Activated CD8-positive, alpha-beta memory T cell treated with anti-CD3 and anti-CD28 coated beads, Interleukin-2, amount 50 U/mL, for 1 hour (primary cell): ENCODE measurements around the gene FES.

Experiments used
- DNase-seq: peaks from one replicate; pipeline ENCODE4 v3.0.0-alpha.2; 2020; ENCODE audit errors: extremely low read depth

The FES gene

DNA sequence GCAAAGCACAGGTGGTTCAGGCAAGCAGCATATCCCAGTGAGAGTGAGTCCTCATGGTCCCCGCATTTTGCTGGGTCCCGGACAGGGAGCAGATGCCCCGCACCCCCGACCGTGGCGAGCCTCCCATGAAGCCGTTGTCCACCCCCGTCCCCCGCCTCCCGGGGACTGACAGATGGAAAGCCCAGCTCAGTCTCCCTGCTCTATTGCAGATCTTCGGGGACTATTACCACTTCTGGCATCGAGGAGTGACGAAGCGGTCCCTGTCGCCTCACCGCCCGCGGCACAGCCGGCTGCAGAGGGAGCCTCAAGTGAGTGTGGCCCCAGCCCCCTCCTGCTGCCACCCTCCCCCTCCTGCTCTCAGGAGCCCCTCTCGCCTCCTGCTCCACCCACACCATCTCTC lies 8.3 kb upstream of the FES start:
- DNase-seq: no peak

GRCh38 chr15:90876512-90877170 lies 7.7 kb upstream of the FES start:
- DNase-seq: no peak

GRCh38 chr15:90877315-90877714 lies 7.0 kb upstream of the FES start:
- no peak for DNase-seq

DNA sequence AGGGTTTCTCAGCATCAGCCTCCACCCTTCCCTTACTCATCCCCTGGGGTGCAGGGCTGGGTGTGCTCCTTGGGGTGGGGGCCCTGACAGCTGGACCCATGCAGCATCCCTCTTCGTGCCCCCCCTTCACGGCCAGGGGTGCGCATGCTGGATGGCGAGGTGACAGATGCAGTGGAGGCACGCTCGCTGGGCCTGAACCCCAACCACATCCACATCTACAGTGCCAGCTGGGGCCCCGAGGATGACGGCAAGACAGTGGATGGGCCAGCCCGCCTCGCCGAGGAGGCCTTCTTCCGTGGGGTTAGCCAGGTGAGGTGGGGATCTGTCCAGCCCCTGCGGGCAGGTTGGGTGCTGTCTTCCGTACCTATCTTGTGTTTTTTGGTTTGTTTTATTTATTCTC lies 6.3 kb upstream of the FES start:
- no peak for DNase-seq

GRCh38 chr15:90878660-90879059 lies 5.6 kb upstream of the FES start:
- no peak for DNase-seq

GRCh38 chr15:90879730-90880366 lies 4.5 kb upstream of the FES start:
- no peak for DNase-seq

GRCh38 chr15:90880381-90881145 lies 3.7 kb upstream of the FES start:
- no peak for DNase-seq

DNA sequence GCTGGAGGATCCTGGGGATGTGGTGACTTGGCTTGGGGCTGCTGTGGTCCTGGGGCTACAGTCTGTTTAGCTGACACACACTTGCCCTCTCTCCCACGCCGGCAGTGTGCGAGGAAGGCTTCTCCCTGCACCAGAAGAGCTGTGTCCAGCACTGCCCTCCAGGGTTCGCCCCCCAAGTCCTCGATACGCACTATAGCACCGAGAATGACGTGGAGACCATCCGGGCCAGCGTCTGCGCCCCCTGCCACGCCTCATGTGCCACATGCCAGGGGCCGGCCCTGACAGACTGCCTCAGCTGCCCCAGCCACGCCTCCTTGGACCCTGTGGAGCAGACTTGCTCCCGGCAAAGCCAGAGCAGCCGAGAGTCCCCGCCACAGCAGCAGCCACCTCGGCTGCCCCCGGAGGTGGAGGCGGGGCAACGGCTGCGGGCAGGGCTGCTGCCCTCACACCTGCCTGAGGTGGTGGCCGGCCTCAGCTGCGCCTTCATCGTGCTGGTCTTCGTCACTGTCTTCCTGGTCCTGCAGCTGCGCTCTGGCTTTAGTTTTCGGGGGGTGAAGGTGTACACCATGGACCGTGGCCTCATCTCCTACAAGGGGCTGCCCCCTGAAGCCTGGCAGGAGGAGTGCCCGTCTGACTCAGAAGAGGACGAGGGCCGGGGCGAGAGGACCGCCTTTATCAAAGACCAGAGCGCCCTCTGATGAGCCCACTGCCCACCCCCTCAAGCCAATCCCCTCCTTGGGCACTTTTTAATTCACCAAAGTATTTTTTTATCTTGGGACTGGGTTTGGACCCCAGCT lies 2.9 kb upstream of the FES start:
- no peak for DNase-seq

DNA sequence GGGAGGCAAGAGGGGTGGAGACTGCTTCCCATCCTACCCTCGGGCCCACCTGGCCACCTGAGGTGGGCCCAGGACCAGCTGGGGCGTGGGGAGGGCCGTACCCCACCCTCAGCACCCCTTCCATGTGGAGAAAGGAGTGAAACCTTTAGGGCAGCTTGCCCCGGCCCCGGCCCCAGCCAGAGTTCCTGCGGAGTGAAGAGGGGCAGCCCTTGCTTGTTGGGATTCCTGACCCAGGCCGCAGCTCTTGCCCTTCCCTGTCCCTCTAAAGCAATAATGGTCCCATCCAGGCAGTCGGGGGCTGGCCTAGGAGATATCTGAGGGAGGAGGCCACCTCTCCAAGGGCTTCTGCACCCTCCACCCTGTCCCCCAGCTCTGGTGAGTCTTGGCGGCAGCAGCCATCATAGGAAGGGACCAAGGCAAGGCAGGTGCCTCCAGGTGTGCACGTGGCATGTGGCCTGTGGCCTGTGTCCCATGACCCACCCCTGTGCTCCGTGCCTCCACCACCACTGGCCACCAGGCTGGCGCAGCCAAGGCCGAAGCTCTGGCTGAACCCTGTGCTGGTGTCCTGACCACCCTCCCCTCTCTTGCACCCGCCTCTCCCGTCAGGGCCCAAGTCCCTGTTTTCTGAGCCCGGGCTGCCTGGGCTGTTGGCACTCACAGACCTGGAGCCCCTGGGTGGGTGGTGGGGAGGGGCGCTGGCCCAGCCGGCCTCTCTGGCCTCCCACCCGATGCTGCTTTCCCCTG lies 2.2 kb upstream of the FES start:
- DNase-seq: no peak

- DNase-seq: no peak
Observed at GRCh38 chr15:90882781-90883525, 1.4 kb upstream of the FES start.

DNA sequence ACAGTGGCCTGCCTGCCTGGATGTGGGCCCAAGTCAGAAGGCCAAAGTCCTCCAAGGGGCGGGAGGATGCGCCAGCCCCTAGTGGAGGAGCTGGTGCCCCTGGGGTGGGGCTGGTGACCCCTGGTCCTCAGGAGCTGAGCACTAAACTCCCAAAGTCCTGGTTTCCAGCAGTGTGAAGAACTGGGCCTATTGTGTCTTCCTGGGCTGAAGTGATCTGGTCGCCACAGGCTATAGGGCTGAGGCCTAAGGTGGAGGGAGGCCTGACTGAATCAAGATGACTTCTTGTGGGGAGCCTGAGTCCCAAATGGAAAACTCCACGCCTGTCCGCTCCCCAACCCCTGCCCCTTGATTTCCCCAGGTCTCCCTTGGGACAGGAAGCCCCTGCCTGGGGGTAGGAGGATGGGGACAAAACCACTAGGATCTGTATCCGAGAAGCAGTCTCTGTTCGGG lies 753 bp upstream of the FES start:
- no peak for DNase-seq

DNA sequence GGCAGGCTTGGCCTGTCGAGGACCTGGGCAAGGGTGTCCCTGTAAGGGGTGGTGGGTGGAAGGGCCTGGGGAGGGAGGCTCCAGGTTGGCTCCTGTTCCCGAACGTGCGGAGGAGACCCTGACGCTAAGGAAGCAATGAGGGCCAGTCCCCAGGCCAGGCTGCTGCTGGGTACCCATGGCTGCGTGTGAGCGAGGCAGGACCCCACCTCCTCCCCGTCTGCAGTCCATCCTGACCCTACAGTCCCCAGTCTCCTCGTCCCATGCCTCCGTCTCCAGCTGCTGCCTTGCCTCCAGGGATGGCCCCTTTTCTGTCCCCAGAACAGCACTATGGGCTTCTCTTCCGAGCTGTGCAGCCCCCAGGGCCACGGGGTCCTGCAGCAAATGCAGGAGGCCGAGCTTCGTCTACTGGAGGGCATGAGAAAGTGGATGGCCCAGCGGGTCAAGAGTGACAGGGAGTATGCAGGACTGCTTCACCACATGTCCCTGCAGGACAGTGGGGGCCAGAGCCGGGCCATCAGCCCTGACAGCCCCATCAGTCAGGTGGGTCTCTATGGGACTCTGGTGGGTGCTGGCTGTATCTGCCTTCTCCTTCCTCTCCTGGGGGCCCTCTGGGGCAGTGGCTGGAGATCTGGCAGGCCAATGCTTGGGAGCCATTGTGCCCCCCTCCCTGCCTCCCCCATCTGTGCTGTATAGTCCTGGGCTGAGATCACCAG lies 571 bp downstream of the FES start:
- DNase-seq: no peak

DNA sequence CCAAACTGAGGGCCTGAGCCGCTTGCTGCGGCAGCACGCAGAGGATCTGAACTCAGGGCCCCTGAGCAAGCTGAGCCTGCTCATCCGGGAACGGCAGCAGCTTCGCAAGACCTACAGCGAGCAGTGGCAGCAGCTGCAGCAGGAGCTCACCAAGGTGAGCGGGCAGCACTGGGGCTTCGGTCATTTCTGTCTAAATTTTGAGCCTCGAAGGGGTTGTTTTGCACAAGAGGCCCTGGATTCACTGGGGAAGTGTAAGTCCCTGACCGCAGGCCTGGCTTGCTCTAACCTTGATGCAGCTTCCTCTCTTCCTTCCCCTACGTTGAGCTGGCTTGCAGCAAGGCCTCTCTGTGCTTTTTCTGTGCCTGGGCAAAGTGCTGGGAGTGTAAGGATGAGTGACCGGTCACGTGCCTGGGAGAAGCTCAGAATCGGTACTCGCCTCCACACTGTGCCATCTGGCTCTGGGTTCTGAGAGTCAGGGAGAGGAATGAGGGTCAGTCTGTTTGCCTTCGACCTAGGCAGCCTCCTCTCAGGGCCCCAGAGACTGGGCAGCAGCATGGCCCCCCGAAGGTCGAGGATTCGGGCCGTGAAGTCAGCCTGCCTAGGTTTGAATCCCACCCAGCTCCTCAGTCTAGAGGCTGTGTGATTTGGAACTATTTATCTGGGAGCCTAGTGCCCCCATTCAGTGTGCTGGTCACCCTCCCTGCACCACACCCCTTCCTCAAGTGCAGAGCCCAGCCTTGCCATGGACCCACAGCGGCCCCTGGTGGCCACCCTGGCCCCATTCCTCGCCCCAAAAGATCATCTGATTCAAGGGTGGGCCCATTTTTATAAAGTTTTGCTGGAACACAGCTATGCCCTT lies 1.4 kb downstream of the FES start:
- no peak for DNase-seq

- no peak for DNase-seq
Observed at GRCh38 chr15:90886291-90886614, 1.9 kb downstream of the FES start.

DNA sequence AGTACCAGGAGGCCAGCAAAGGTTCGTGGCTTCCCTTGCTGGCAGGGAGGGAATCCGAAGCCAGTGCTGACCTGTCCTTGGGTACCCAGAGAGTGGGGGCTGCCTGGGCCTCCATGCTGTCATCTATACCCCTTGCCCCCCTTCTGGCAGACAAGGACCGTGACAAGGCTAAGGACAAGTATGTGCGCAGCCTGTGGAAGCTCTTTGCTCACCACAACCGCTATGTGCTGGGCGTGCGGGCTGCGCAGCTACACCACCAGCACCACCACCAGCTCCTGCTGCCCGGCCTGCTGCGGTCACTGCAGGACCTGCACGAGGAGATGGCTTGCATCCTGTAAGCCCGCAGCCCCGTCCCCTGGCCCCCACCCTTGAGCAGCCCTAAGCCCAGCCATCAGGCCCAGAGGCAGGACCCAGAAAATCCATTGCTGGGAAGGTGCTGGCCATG lies 2.8 kb downstream of the FES start:
- DNase-seq: no peak

GRCh38 chr15:90889313-90889730 lies 5.0 kb downstream of the FES start:
- no peak for DNase-seq

GRCh38 chr15:90889736-90890456 lies 5.6 kb downstream of the FES start:
- no peak for DNase-seq

GRCh38 chr15:90890839-90891238 lies 6.5 kb downstream of the FES start:
- DNase-seq: no peak
